H9 (cell line): ENCODE results near the gene ZNF135. TPM values are rescaled to one million over a fixed set of nuclear protein-coding genes. Genes with fewer than 3 reads are reported as not detected.
A peak's percentile ranks its signal among the peaks of the same experiment; 100 is the strongest.

Experiments
- DNase-seq: peaks from one replicate; pipeline ENCODE4 v3.0.0-alpha.2; 2017
- H2AFZ ChIP-seq: one replicate; pipeline ENCODE4 v1.6.1; 2013; ENCODE audit warnings: mild to moderate bottlenecking, low read length, control low read depth, moderate library complexity
- H2AK5ac ChIP-seq: 2 replicates; pipeline ENCODE4 v1.6.1; 2013; ENCODE audit warnings: low read length, control low read depth, mixed read lengths; ENCODE audit not compliant: insufficient read length
- H2BK120ac ChIP-seq: one replicate; pipeline ENCODE4 v1.6.1; 2013; ENCODE audit warnings: low read depth, mild to moderate bottlenecking, low read length, control low read depth, inconsistent platforms; ENCODE audit not compliant: poor library complexity, severe bottlenecking
- H2BK12ac ChIP-seq: 2 replicates; pipeline ENCODE4 v1.6.1; 2013; ENCODE audit warnings: low read length, control low read depth, mixed read lengths, low read depth; ENCODE audit not compliant: insufficient read length
- H2BK15ac ChIP-seq: 2 replicates; pipeline ENCODE4 v1.6.1; 2013; ENCODE audit warnings: low read depth, low read length, control low read depth
- H2BK20ac ChIP-seq: one replicate; pipeline ENCODE4 v1.6.1; 2013; ENCODE audit warnings: low read depth, mild to moderate bottlenecking, low read length, control low read depth, inconsistent platforms; ENCODE audit not compliant: poor library complexity, severe bottlenecking
- H2BK5ac ChIP-seq: 2 replicates; pipeline ENCODE4 v1.6.1; 2013; ENCODE audit warnings: low read length, control low read depth, mixed read lengths; ENCODE audit not compliant: insufficient read length
- H3K14ac ChIP-seq: 2 replicates; pipeline ENCODE4 v1.6.1; 2013; ENCODE audit warnings: low read length, control low read depth; ENCODE audit not compliant: insufficient read depth
- H3K18ac ChIP-seq: 2 replicates; pipeline ENCODE4 v1.6.1; 2013; ENCODE audit warnings: low read depth, mild to moderate bottlenecking, mixed read lengths, low read length, control low read depth; ENCODE audit not compliant: insufficient read length
- H3K23ac ChIP-seq: 2 replicates; pipeline ENCODE4 v1.6.1; 2013; ENCODE audit warnings: low read length, control low read depth, mixed read lengths, low read depth; ENCODE audit not compliant: insufficient read length
- H3K23me2 ChIP-seq: 2 replicates; pipeline ENCODE4 v1.6.1; 2013; ENCODE audit warnings: low read depth, mild to moderate bottlenecking, mixed read lengths, low read length, control low read depth; ENCODE audit not compliant: insufficient read length, poor library complexity, severe bottlenecking
- H3K27ac ChIP-seq: 2 replicates; pipeline ENCODE4 v1.5.1; 2013; ENCODE audit warnings: low read length, control low read depth, mixed read lengths, low read depth; ENCODE audit not compliant: insufficient read length
- H3K27me3 ChIP-seq: 2 replicates; pipeline ENCODE4 v1.6.1; 2013; ENCODE audit warnings: low read length, control low read depth, inconsistent platforms; ENCODE audit not compliant: insufficient read depth
- H3K4ac ChIP-seq: 2 replicates; pipeline ENCODE4 v1.6.1; 2013; ENCODE audit warnings: low read depth, mild to moderate bottlenecking, control low read depth, inconsistent platforms, low read length, moderate library complexity
- H3K4me1 ChIP-seq: 2 replicates; pipeline ENCODE4 v1.6.1; 2013; ENCODE audit warnings: low read length, control low read depth, inconsistent platforms; ENCODE audit not compliant: insufficient read depth
- H3K4me2 ChIP-seq: 2 replicates; pipeline ENCODE4 v1.6.1; 2013; ENCODE audit warnings: low read length, control low read depth, mixed read lengths; ENCODE audit not compliant: insufficient read length, insufficient read depth
- H3K56ac ChIP-seq: 2 replicates; pipeline ENCODE4 v1.6.1; 2013; ENCODE audit warnings: low read depth, mild to moderate bottlenecking, mixed read lengths, low read length, control low read depth; ENCODE audit not compliant: insufficient read length
- H3K79me1 ChIP-seq: 2 replicates; pipeline ENCODE4 v1.6.1; 2013; ENCODE audit warnings: low read depth, mild to moderate bottlenecking, moderate library complexity, low read length, control low read depth, inconsistent platforms; ENCODE audit not compliant: insufficient read depth, poor library complexity, severe bottlenecking
- H3K79me2 ChIP-seq: 2 replicates; pipeline ENCODE4 v1.6.1; 2013; ENCODE audit warnings: low read length, control low read depth, inconsistent platforms; ENCODE audit not compliant: insufficient read depth
- H3K9ac ChIP-seq: 2 replicates; pipeline ENCODE4 v1.6.1; 2013; ENCODE audit warnings: low read length, control low read depth, mixed read lengths; ENCODE audit not compliant: insufficient read length; ENCODE audit errors: extremely low read depth
- H3K9me3 ChIP-seq: one replicate; pipeline ENCODE4 v1.6.1; 2013; ENCODE audit warnings: low read depth, low read length, inconsistent platforms; ENCODE audit not compliant: control insufficient read depth
- H3T11ph ChIP-seq: one replicate; pipeline ENCODE4 v1.6.1; 2013; ENCODE audit warnings: mild to moderate bottlenecking, low read length, control low read depth, inconsistent platforms
- H4K20me1 ChIP-seq: one replicate; pipeline ENCODE4 v1.6.1; 2013; ENCODE audit not compliant: control insufficient read depth, insufficient read length, insufficient read depth
- H4K5ac ChIP-seq: 2 replicates; pipeline ENCODE4 v1.6.1; 2013; ENCODE audit warnings: low read depth, mild to moderate bottlenecking, mixed read lengths, low read length, control low read depth; ENCODE audit not compliant: insufficient read length
- H4K8ac ChIP-seq: replicated peaks from 2 replicates; pipeline ENCODE4 v1.6.1; 2013; ENCODE audit warnings: low read length, control low read depth, mixed read lengths, low read depth; ENCODE audit not compliant: insufficient read length
- H4K91ac ChIP-seq: 2 replicates; pipeline ENCODE4 v1.6.1; 2013; ENCODE audit warnings: low read depth, mild to moderate bottlenecking, moderate library complexity, mixed read lengths, low read length, control low read depth; ENCODE audit not compliant: insufficient read length
- H3K27ac Mint-ChIP-seq, 3 experiments: 2 replicates in 2 of 3; 3 replicates in 1 of 3; pipeline ENCODE4 v1.8.0; 2020 to 2021; ENCODE audit warnings: mixed read lengths in 3 of 3, mild to moderate bottlenecking in 1 of 3, moderate library complexity in 1 of 3
- H3K27me3 Mint-ChIP-seq: 2 replicates; pipeline ENCODE4 v1.8.0; 2021; ENCODE audit warnings: low read depth, mild to moderate bottlenecking, moderate library complexity, mixed read lengths
- H3K36me3 Mint-ChIP-seq, 3 experiments: 2 replicates in 2 of 3; 3 replicates in 1 of 3; pipeline ENCODE4 v1.8.0; 2020 to 2021; ENCODE audit warnings: low read depth in 3 of 3, mixed read lengths in 3 of 3; ENCODE audit not compliant: insufficient read depth in 1 of 3
- H3K4me1 Mint-ChIP-seq, 2 experiments: 2 replicates each; pipeline ENCODE4 v1.8.0; 2020; ENCODE audit warnings: mixed read lengths in 2 of 2
- H3K4me3 Mint-ChIP-seq, 2 experiments: 2 replicates in 1 of 2; 3 replicates in 1 of 2; pipeline ENCODE4 v1.8.0; 2020 to 2021; ENCODE audit warnings: mild to moderate bottlenecking in 2 of 2, mixed read lengths in 2 of 2, moderate library complexity in 1 of 2
- H3K9me3 Mint-ChIP-seq, 2 experiments: 2 replicates in 1 of 2; 3 replicates in 1 of 2; pipeline ENCODE4 v1.8.0; 2020; ENCODE audit warnings: mild to moderate bottlenecking in 2 of 2, mixed read lengths in 2 of 2, moderate library complexity in 1 of 2
- WGBS: extraction: QIAGEN DNeasy Blood & Tissue Kit; methylation state at CpG from one replicate; pipeline ENCODE4 v1.1.7; 2013; ENCODE audit warnings: missing lambda C conversion rate, low lambda C conversion rate, mixed read lengths; ENCODE audit not compliant: insufficient read length; ENCODE audit errors: extremely low coverage; 5-methylcytosine and 5-hydroxymethylcytosine counted together
- total RNA-seq: library from RNA; stranded (reverse); gene quantifications from 2 replicates; pipeline ENCODE4 v1.2.1, GENCODE V29; 2021
- TF ChIP-seq, protein P1 (sequence below): fragments of 200-600 bp; sonication (generic); conservative IDR thresholded peaks from 3 replicates; pipeline ENCODE4 v1.8.0; 2021; ENCODE audit warnings: antibody characterized with exemption, mild to moderate bottlenecking

ZNF135 gene
- total RNA-seq, 1 experiment from 2014 or later, result 4.7 TPM

DNA sequence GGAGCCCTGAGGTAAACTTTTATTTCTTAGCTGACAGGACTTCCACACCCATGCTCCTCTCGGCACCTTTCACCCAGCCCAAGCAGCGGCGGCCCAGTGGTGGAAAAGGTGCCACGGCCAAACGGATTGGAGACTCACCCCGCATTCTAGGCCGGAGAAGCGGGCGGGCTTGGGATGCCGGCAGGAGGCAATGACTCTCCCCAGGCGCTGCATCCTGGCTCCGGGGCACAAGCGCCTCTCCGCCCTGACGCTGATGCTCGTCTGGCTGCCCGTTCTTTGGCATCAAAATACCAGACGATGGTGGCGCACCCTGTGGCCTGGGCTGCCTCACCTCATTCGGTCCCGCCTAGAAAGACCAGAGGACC, 49.8 kb upstream of the ZNF135 start:
- Histone ChIP-seq H3K4me2 (peak overlapping the region; percentile 33), H2AK5ac (no peak overlapping the region), H3K9me3 (peaks cover 15% of the 10 kb centered on the region), H3K79me2 (no peaks in the 10 kb centered on the region), H4K8ac (no peak overlapping the region), H3K4me1 (no peaks in the 10 kb centered on the region), H2AFZ (no peak overlapping the region), H2BK20ac (no peak overlapping the region), H3K56ac (no peak overlapping the region), H3K27ac (no peak overlapping the region), H3K23me2 (no peaks in the 10 kb centered on the region), H3K14ac (no peak overlapping the region), H3K27me3 (no peaks in the 10 kb centered on the region), H3K4ac (no peak overlapping the region), H3K79me1 (no peaks in the 10 kb centered on the region), H4K91ac (no peak overlapping the region), H4K5ac (no peak overlapping the region), H4K20me1 (no peaks in the 10 kb centered on the region), H2BK12ac (no peak overlapping the region), H3K9ac (no peak overlapping the region), H2BK5ac (no peak overlapping the region), H3K23ac (no peak overlapping the region), H2BK15ac (no peak overlapping the region), H2BK120ac (no peak overlapping the region), H3T11ph (no peak overlapping the region), H3K18ac (no peak overlapping the region)
- peaks cover 85 to 87% of the 10 kb centered on the region in 2 experiments for H3K9me3 Mint-ChIP-seq
- no peak overlapping the region for H3K27ac Mint-ChIP-seq
- TF ChIP-seq, protein P1, sequence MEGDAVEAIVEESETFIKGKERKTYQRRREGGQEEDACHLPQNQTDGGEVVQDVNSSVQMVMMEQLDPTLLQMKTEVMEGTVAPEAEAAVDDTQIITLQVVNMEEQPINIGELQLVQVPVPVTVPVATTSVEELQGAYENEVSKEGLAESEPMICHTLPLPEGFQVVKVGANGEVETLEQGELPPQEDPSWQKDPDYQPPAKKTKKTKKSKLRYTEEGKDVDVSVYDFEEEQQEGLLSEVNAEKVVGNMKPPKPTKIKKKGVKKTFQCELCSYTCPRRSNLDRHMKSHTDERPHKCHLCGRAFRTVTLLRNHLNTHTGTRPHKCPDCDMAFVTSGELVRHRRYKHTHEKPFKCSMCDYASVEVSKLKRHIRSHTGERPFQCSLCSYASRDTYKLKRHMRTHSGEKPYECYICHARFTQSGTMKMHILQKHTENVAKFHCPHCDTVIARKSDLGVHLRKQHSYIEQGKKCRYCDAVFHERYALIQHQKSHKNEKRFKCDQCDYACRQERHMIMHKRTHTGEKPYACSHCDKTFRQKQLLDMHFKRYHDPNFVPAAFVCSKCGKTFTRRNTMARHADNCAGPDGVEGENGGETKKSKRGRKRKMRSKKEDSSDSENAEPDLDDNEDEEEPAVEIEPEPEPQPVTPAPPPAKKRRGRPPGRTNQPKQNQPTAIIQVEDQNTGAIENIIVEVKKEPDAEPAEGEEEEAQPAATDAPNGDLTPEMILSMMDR, result no peak
- H3K4me3 Mint-ChIP-seq, result peak overlapping the region in 1 of 2 experiments; percentile 29; a peak in 1 of 5 replicates
- no peaks in the 10 kb centered on the region for H3K4me1 Mint-ChIP-seq
- H3K27me3 Mint-ChIP-seq, result peaks cover 16% of the 10 kb centered on the region
- H3K36me3 Mint-ChIP-seq, result peaks cover 63 to 76% (median 76%) of the 10 kb centered on the region in 3 experiments
- WGBS, result no CpG with 5 or more reads among the region's 21 CpGs
- DNase-seq, result no peak
